ENCODE measurements around the gene TUBB4A.

Gene TUBB4A

GRCh38 chr19:6479836-6480398 is 22.2 kb downstream of the TUBB4A start:
- peak overlapping the region; percentile 85 to 88 for H3K4me3 Mint-ChIP-seq
- H3K4me1 Mint-ChIP-seq (ENCODE audit: low read depth in 2 of 2), result peaks cover 34 to 47% of the 10 kb centered on the region in 2 donors
- ATAC-seq (replicated peaks) (no peak), DNase-seq (no peak)
- H3K27me3 Mint-ChIP-seq, result no peaks in the 10 kb centered on the region
- H3K27ac Mint-ChIP-seq, result peak overlapping the region; percentile 99 to 100
- peaks cover 32% of the 10 kb centered on the region for H3K36me3 Mint-ChIP-seq (ENCODE audit: insufficient read depth)
- H3K9me3 Mint-ChIP-seq, result no peaks in the 10 kb centered on the region

GRCh38 chr19:6478815-6479214 is 23.3 kb downstream of the TUBB4A start:
- no peaks in the 10 kb centered on the region for H3K9me3 Mint-ChIP-seq
- no peak for ATAC-seq (replicated peaks)
- H3K4me1 Mint-ChIP-seq (ENCODE audit: low read depth in 2 of 2), result peaks cover 35 to 47% of the 10 kb centered on the region in 2 donors
- H3K36me3 Mint-ChIP-seq (ENCODE audit: insufficient read depth), result peaks cover 42% of the 10 kb centered on the region
- no peaks in the 10 kb centered on the region for H3K27me3 Mint-ChIP-seq
- no peak for DNase-seq
- peak overlapping the region in 1 of 2 donors; percentile 99 for H3K27ac Mint-ChIP-seq
- no peak overlapping the region for H3K4me3 Mint-ChIP-seq

- no peak for ATAC-seq (replicated peaks)
- Mint-ChIP-seq H3K4me3 (no peak overlapping the region), H3K36me3 (ENCODE audit: insufficient read depth) (peaks cover 60% of the 10 kb centered on the region), H3K9me3 (no peaks in the 10 kb centered on the region), H3K27me3 (no peaks in the 10 kb centered on the region), H3K27ac (no peak overlapping the region), H3K4me1 (ENCODE audit: low read depth in 2 of 2) (peaks cover 21 to 29% of the 10 kb centered on the region in 2 donors)
- no peak for DNase-seq
Observed at GRCh38 chr19:6476896-6477431, 25.1 kb downstream of the TUBB4A start.

DNA sequence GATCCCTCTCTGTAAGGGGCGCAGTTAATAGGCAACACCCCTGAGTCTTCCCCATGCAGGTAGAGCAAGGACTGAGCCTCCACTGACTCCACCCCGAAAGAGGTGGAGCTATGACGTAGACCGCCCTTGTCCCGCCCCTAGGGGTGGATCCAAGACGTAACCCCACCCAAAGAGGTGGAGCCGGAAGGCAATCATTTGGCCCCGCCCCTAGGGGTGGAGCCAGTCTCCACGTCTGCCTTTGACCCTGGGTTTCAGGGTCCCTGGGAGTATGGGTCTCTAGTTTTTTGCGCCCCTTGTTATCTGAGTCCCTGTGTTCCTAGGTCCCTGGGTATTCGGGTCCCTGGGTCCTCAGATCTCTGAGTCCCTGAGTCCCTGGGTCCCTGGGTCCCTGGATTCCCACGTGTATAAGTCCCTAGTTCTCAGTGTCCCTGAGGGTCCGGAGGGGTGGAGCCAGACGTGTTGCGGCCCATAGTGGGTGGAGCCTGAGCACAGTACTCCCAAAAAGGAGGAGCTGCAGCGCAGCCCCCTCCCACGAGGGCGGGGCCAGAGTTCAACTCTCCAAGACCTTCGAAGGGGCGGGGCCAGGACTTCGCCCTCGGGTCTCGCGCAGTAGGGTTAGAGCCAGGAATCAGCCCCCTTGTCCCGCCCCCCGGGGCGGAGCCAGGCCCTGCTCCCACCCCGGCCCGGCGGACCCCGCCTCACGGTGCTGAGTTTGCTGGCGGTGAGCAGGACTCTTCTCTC is 25.8 kb downstream of the TUBB4A start:
- Mint-ChIP-seq H3K9me3 (no peaks in the 10 kb centered on the region), H3K27me3 (no peaks in the 10 kb centered on the region), H3K36me3 (ENCODE audit: insufficient read depth) (peaks cover 60% of the 10 kb centered on the region), H3K27ac (peak overlapping the region in 1 of 2 donors; percentile 49), H3K4me3 (no peak overlapping the region), H3K4me1 (ENCODE audit: low read depth in 2 of 2) (peaks cover 15 to 22% of the 10 kb centered on the region in 2 donors)
- DNase-seq, result peak; percentile 65 to 77 (median 69)
- ATAC-seq (replicated peaks), result peak; percentile 82

GRCh38 chr19:6475321-6476108 is 26.6 kb downstream of the TUBB4A start:
- no peaks in the 10 kb centered on the region for H3K9me3 Mint-ChIP-seq
- DNase-seq (no peak), ATAC-seq (replicated peaks) (no peak)
- peaks cover 66% of the 10 kb centered on the region for H3K36me3 Mint-ChIP-seq (ENCODE audit: insufficient read depth)
- no peaks in the 10 kb centered on the region for H3K27me3 Mint-ChIP-seq
- peaks cover 8 to 14% of the 10 kb centered on the region in 2 donors for H3K4me1 Mint-ChIP-seq (ENCODE audit: low read depth in 2 of 2)
- H3K27ac Mint-ChIP-seq, result peak overlapping the region in 1 of 2 donors; percentile 49
- no peak overlapping the region for H3K4me3 Mint-ChIP-seq

DNA sequence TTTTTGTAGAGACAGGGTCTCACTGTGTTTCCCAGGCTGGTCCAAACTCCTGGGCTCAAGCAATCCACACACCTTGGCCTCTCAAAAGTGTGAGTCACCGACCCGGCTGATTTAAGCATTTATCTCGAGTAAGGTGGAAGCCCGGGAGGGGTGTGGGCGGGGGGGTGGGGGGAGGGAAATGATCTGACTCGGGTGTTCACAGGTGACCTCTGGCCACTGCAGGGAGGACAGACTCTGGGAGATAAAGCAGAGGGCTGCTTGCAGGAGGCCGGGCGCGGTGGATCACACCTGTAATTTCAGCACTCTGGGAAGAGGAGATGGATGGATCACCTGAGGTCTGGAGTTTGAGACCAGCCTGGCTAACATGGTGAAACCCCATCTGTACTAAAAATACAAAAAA is 28.5 kb downstream of the TUBB4A start:
- Mint-ChIP-seq H3K9me3 (no peaks in the 10 kb centered on the region), H3K4me3 (no peak overlapping the region), H3K4me1 (ENCODE audit: low read depth in 2 of 2) (peaks cover 2 to 4% of the 10 kb centered on the region in 2 donors), H3K27ac (no peak overlapping the region), H3K27me3 (no peaks in the 10 kb centered on the region), H3K36me3 (ENCODE audit: insufficient read depth) (peaks cover 80% of the 10 kb centered on the region)
- no peak for DNase-seq
- ATAC-seq (replicated peaks), result no peak

DNA sequence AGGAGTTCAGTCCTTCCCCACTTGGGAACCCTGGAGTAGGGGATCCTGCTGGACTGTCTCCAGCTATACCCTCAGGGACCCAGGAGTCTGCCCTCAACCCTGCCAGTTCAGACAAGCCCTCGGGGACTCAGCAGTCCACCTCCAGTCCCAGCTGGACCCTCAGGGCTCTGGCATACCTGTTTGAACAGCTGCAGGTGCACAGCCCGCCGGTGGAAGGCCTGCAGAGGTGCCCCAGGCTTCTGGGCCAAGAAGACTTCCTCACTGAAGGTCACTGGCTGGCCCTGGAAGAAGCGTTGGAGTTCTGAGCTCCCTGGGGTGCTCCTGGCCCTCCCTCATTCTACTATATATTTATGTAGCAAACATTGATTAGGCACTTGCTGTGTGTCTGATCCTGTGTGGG is 29.4 kb downstream of the TUBB4A start:
- Mint-ChIP-seq H3K9me3 (no peaks in the 10 kb centered on the region), H3K4me1 (ENCODE audit: low read depth in 2 of 2) (peaks cover 2 to 8% of the 10 kb centered on the region in 2 donors), H3K27ac (peak overlapping the region; percentile 23 to 35), H3K36me3 (ENCODE audit: insufficient read depth) (peaks cover 75% of the 10 kb centered on the region), H3K4me3 (no peak overlapping the region), H3K27me3 (no peaks in the 10 kb centered on the region)
- no peak for ATAC-seq (replicated peaks)
- no peak for DNase-seq

GRCh38 chr19:6471076-6471475 is 31.0 kb downstream of the TUBB4A start:
- peaks cover 2 to 8% of the 10 kb centered on the region in 2 donors for H3K4me1 Mint-ChIP-seq (ENCODE audit: low read depth in 2 of 2)
- H3K36me3 Mint-ChIP-seq (ENCODE audit: insufficient read depth), result peaks cover 78% of the 10 kb centered on the region
- no peak for DNase-seq
- H3K9me3 Mint-ChIP-seq, result no peaks in the 10 kb centered on the region
- H3K27ac Mint-ChIP-seq, result peak overlapping the region; percentile 31 to 39
- no peaks in the 10 kb centered on the region for H3K27me3 Mint-ChIP-seq
- ATAC-seq (replicated peaks), result no peak
- H3K4me3 Mint-ChIP-seq, result no peak overlapping the region

DNA sequence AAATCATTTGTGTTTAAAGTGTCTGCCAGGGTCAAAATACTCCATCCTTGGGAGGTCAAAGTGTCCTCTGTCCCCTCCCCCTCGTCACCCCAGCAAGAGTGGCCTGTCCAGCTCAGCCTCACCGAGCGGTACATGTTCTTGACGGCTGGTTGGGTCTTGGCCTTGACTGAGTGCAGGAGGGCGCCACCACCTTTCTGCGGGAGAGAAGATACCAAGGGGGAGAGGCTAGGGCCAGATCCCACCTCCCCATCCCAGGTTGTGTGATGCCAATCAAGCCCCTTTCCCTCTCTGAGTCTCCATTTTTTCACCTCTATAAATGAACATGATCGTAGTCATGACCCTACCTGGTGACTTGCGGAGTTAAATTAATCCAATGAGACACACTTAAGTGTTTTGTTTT is 31.9 kb downstream of the TUBB4A start:
- Mint-ChIP-seq H3K27me3 (peaks cover 0 to 1% of the 10 kb centered on the region in 2 donors), H3K9me3 (no peaks in the 10 kb centered on the region), H3K36me3 (ENCODE audit: insufficient read depth) (peaks cover 77% of the 10 kb centered on the region), H3K4me3 (no peak overlapping the region), H3K27ac (no peak overlapping the region), H3K4me1 (ENCODE audit: low read depth in 2 of 2) (peaks cover 2 to 8% of the 10 kb centered on the region in 2 donors)
- DNase-seq (no peak), ATAC-seq (replicated peaks) (no peak)

DNA sequence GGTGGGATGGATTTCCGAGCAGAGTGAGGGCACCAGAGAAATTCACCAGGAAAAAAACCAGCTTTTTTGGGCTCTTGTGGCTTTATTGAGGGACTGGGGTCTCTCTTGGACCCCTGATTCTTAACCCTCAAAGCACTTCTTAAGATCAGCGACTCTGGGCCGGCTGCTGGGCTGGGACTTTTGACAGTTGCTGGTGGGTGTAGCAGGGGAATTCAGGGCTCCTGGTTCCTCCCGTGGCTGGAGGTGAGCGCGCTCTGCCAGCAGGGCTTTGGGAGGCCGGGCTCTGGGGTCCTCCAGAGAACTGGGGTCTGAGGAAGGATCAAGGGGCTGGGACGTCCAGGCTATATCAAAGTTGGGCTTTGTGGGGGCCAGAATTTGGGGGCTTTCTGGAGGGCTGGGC is 34.7 kb downstream of the TUBB4A start:
- Mint-ChIP-seq H3K36me3 (ENCODE audit: insufficient read depth) (peaks cover 55% of the 10 kb centered on the region), H3K27me3 (peaks cover 0 to 7% of the 10 kb centered on the region in 2 donors), H3K4me1 (ENCODE audit: low read depth in 2 of 2) (peaks cover 4 to 10% of the 10 kb centered on the region in 2 donors), H3K9me3 (no peaks in the 10 kb centered on the region), H3K27ac (peak overlapping the region in 1 of 2 donors; percentile 5), H3K4me3 (no peak overlapping the region)
- DNase-seq (no peak), ATAC-seq (replicated peaks) (no peak)

- no peak overlapping the region for H3K4me3 Mint-ChIP-seq
Observed at GRCh38 chr19:6466526-6467248, 35.4 kb downstream of the TUBB4A start.

DNA sequence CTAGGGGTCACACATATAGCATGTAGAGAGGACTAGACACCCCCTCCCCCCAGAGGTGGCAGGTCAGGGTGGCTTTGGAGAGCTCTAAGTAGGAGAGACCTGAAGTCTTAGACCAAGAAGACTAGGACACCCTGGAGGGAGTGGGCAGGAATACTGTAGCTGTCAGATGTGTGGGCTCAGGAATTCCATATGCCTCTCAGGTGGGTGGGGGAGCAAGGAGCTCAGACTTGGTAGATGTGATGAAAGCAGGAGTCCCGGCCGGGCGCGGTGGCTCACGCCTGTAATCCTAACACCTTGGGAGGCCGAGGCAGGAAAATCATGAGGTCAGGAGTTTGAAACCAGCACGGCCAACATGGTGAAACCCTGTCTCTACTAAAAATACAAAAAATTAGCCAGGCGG is 36.4 kb downstream of the TUBB4A start:
- H3K4me3 Mint-ChIP-seq, result no peak overlapping the region
- no peak for DNase-seq

More at GRCh38 chr19:6466526-6467248, 35.4 kb downstream of the TUBB4A start:
- Mint-ChIP-seq H3K9me3 (no peaks in the 10 kb centered on the region), H3K4me1 (ENCODE audit: low read depth in 2 of 2) (peaks cover 4 to 10% of the 10 kb centered on the region in 2 donors), H3K27me3 (peaks cover 0 to 7% of the 10 kb centered on the region in 2 donors), H3K36me3 (ENCODE audit: insufficient read depth) (peaks cover 51% of the 10 kb centered on the region), H3K27ac (peak overlapping the region in 1 of 2 donors; percentile 5)
- DNase-seq (no peak), ATAC-seq (replicated peaks) (no peak)

GRCh38 chr19:6465006-6465405 is 37.1 kb downstream of the TUBB4A start:
- Mint-ChIP-seq H3K4me1 (ENCODE audit: low read depth in 2 of 2) (peaks cover 6 to 14% of the 10 kb centered on the region in 2 donors), H3K27ac (peak overlapping the region; percentile 38 to 46), H3K9me3 (no peaks in the 10 kb centered on the region), H3K36me3 (ENCODE audit: insufficient read depth) (peaks cover 45% of the 10 kb centered on the region), H3K4me3 (no peak overlapping the region), H3K27me3 (peaks cover 0 to 7% of the 10 kb centered on the region in 2 donors)
- ATAC-seq (replicated peaks) (no peak), DNase-seq (no peak)

More for the DNA sequence above, 36.4 kb downstream of the TUBB4A start:
- H3K4me1 Mint-ChIP-seq (ENCODE audit: low read depth in 2 of 2), result peaks cover 4 to 10% of the 10 kb centered on the region in 2 donors
- ATAC-seq (replicated peaks), result no peak
- peak overlapping the region in 1 of 2 donors; percentile 46 for H3K27ac Mint-ChIP-seq
- no peaks in the 10 kb centered on the region for H3K9me3 Mint-ChIP-seq
- peaks cover 0 to 7% of the 10 kb centered on the region in 2 donors for H3K27me3 Mint-ChIP-seq
- H3K36me3 Mint-ChIP-seq (ENCODE audit: insufficient read depth), result peaks cover 45% of the 10 kb centered on the region
